ENCODE data around the gene DCAF5. TPM values are rescaled to one million over a fixed set of nuclear protein-coding genes. Genes with fewer than 3 reads are reported as not detected.
"Not testable (repeated sequence)": the region's sequence is repeated elsewhere in the genome, so short reads cannot be mapped to it uniquely, and the experiment has no call there.

DCAF5 gene
- total RNA-seq, 1 donor from 2014 or later: 67.8 TPM

DNA sequence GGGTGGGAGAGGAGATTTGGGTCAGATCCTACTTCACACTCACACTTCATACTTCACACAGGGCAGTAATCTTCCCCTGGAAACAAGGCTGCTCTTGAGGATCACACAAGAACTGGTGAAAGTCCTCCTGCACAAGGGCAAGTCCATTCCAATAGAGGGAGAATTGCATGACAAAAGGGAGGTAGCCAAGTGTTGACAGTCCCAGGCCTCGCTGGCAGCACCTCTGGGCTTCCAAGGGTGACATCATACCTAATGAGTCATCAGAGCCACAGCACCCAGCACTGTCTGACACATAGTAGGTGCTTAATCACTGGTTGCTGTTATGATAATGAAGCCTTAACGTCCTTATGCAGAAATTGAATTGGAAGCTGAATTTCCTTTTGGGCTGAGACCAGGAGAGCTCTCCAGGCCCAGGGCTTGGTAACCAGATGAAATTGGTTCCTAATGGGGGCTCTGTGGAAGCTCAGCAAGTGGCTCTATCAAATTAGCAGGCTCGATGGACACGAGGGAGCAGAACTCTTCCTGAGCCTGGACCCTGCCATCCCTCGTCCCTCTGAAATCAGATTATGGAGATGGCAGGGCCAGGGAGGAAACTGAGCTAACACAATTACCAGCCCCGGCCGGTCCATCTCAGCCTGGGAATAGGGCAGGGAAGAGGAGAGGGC, 115.0 kb downstream of the DCAF5 start:
- Histone ChIP-seq H3K27me3 (no peaks in the 10 kb centered on the region), H3K4me1 (peaks cover 17 to 59% of the 10 kb centered on the region in 2 donors), H3K4me3 (no peak overlapping the region), H3K9me3 (no peaks in the 10 kb centered on the region), H3K36me3 (no peaks in the 10 kb centered on the region), H3K27ac (peak overlapping the region; percentile 92 to 95)
- TF ChIP-seq, protein P1, sequence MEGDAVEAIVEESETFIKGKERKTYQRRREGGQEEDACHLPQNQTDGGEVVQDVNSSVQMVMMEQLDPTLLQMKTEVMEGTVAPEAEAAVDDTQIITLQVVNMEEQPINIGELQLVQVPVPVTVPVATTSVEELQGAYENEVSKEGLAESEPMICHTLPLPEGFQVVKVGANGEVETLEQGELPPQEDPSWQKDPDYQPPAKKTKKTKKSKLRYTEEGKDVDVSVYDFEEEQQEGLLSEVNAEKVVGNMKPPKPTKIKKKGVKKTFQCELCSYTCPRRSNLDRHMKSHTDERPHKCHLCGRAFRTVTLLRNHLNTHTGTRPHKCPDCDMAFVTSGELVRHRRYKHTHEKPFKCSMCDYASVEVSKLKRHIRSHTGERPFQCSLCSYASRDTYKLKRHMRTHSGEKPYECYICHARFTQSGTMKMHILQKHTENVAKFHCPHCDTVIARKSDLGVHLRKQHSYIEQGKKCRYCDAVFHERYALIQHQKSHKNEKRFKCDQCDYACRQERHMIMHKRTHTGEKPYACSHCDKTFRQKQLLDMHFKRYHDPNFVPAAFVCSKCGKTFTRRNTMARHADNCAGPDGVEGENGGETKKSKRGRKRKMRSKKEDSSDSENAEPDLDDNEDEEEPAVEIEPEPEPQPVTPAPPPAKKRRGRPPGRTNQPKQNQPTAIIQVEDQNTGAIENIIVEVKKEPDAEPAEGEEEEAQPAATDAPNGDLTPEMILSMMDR (IDR thresholded peaks at IDR 0.05): no peak
- intact Hi-C loops (cut with DNase I): loop anchor here (5.0 kb wide), 1 partner anchor 126 kb away; no protein-coding TSS in a partner anchor
- DNase-seq (ENCODE audit: low spot score in 2 of 2): no peak

DNA sequence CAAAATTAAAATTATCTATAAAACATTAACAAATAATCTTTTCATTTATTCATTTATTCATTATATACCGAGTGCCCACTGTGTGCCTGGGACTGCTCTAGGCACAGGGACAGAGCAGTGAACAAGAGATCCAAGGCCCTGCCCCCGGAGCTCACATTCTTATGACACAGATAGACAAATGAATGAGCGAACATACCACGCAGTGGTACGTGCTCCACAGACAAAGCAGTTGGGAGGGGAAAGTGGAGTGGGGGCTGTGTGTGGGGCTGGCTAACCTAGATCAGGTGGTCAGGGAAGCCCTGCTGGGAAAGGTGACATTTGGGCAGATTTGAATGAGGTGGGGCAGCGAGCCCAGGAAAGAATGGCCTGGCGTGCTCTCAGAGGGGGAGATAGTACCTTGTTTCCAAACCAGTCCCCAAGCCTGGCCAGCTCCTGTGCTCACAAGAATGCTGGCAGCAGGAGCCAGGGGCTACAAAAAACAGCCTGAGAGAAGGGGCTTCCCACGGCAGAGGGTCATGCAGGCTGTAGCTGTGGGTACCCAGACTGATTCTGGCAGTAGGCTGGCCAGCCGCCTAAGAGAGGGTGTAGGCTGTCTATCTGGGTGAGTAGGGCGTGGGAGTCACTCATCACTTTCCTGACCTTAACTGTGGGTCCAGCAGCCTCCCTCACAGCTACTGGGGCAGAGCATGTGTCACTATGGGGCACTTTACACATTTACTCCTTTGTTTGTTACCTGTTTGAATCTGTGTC, 116.0 kb downstream of the DCAF5 start:
- Histone ChIP-seq H3K27me3 (no peaks in the 10 kb centered on the region), H3K4me3 (no peak overlapping the region), H3K4me1 (peaks cover 17 to 52% of the 10 kb centered on the region in 2 donors), H3K36me3 (no peaks in the 10 kb centered on the region), H3K9me3 (no peaks in the 10 kb centered on the region), H3K27ac (peak overlapping the region; percentile 92 to 95)
- DNase-seq (ENCODE audit: low spot score in 2 of 2): no peak
- TF ChIP-seq, protein P1 (IDR thresholded peaks at IDR 0.05): no peak
- intact Hi-C loops (cut with DNase I): loop anchor here (5.0 kb wide), 1 partner anchor 125 kb away; no protein-coding TSS in a partner anchor

DNA sequence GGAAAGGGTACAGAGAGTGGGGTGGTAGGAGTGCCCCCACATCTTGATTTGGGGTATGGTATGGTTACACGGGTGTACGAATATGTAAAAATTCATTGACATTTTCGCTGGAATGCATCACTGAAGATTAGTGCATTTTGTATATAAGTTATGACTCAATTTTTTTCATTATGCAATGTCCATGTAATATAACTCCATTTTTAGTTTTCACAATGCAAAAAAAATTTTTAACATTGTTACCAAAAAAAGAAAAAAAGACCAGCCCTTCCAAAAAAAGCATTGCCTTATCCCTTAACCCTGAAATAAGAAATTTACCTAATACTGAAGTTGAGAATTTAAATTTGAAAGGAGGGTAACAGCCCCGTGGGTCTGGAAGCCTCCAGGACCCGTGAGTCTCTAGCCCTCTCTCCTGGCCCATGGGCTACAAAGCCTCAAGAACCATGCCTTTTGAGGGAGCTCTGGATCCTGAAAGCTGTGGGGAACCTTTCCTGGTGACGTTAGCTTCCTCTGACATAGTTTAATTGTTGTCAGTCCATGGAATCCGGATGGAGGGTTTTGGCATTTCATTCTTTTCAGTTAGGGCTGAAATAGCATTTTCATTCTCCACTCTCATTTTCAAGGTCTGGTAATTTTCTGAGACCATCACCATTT, 118.2 kb downstream of the DCAF5 start:
- H3K4me1 ChIP-seq: peaks cover 13 to 42% of the 10 kb centered on the region in 2 donors
- TF ChIP-seq, protein P1 (IDR thresholded peaks at IDR 0.05): peak in 1 of 3 experiments; percentile 11
- peak overlapping the region; percentile 69 to 78 for H3K27ac ChIP-seq
- H3K36me3 ChIP-seq: no peaks in the 10 kb centered on the region
- no peaks in the 10 kb centered on the region for H3K27me3 ChIP-seq
- intact Hi-C loops (cut with DNase I): loop anchor here (5.0 kb wide), 1 partner anchor 122 kb away; no protein-coding TSS in a partner anchor
- no peak for DNase-seq (ENCODE audit: low spot score in 2 of 2)
- H3K9me3 ChIP-seq: no peaks in the 10 kb centered on the region
- peak overlapping the region in 1 of 2 donors; percentile 12 for H3K4me3 ChIP-seq

DNA sequence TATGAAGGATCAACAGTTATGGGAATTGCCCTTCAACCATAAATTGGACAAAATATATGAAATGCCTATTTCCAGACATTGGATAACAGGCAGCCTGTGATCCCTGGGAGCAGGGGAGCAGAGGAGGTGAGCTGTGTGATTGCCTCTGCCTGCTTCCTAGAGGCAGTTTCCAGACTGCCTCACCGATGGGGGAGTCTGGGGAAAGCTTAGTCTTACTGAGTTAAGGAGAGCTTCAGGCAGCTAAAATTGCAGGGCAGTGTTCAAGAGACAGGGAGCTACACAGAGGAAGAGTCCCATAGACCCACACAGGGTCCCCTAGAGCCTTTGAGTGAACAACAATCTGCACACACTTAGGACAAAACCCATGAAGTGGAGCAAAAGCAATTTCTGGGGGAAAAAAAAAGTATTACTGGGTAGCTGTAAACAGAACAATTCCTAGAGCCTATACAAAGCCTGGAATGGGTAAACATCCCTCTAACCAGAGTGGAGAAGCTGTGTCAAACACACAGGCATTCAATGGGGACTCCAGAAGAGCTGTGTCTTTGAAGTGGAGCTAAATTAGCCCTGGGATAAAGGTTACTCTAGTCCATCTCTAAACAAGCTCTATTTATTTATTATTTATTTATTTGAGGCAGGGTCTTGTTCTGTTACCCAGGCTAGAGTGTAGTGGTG, 125.5 kb downstream of the DCAF5 start:
- TF ChIP-seq, protein P1 (IDR thresholded peaks at IDR 0.05): no peak
- Histone ChIP-seq H3K4me3 (no peak overlapping the region), H3K27ac (no peak overlapping the region)

DNA sequence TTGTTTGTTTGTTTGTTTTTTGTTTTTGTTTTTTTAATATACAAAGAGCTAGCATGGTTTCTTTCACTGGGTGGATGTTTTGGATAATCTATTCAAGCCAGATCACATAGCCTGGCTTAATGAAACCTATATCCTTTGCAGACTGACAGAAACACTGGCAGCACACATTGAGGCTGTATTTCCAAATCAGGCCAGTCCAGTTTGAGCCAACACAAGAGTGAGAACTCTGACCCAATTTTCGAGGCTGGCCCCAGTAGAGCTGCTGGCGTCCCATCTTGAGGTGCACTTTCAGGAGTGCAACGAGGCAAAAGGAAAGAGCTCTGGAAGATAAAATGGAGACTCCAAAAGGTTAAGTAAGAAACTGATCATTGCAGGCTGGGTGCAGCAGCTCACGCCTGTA, 129.9 kb downstream of the DCAF5 start:
- Histone ChIP-seq H3K4me1 (no peaks in the 10 kb centered on the region), H3K27me3 (no peaks in the 10 kb centered on the region), H3K9me3 (no peaks in the 10 kb centered on the region), H3K36me3 (no peaks in the 10 kb centered on the region), H3K27ac (no peak overlapping the region), H3K4me3 (no peak overlapping the region)
- TF ChIP-seq, protein P1 (IDR thresholded peaks at IDR 0.05): no peak
- DNase-seq (ENCODE audit: low spot score in 2 of 2): no peak
- intact Hi-C loops (cut with DNase I): no loop called here

More for the DNA sequence above, 125.5 kb downstream of the DCAF5 start:
- no peak for DNase-seq (ENCODE audit: low spot score in 2 of 2)
- intact Hi-C loops (cut with DNase I): no loop called here
- H3K9me3 ChIP-seq: no peaks in the 10 kb centered on the region
- no peaks in the 10 kb centered on the region for H3K36me3 ChIP-seq
- H3K27me3 ChIP-seq: no peaks in the 10 kb centered on the region
- no peaks in the 10 kb centered on the region for H3K4me1 ChIP-seq

DNA sequence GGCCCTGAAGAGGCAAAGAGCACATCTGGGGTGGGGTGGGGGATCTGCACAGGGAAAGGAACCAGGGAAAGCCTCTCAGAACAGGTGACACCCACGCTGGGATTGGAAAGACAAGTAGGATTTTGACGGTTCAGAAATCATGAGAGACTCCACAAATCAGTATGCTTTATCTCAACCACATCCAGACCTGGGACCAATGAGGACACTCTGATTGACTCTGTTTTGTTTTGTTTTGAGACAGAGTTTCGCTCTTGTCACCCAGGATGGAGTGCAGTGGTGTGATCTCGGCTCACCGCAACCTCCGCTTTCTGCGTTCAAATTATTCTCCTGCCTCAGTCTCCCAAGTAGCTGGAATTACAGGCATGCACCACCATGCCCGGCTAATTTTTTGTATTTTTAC, 130.8 kb downstream of the DCAF5 start:
- H3K4me1 ChIP-seq; H3K27ac ChIP-seq; H3K9me3 ChIP-seq; H3K4me3 ChIP-seq; H3K27me3 ChIP-seq; H3K36me3 ChIP-seq; intact Hi-C loops (cut with DNase I); DNase-seq (ENCODE audit: low spot score in 2 of 2): not testable (repeated sequence)
